Daoy (cell line): ENCODE data around the gene LIPC. TPM values are rescaled to one million over a fixed set of nuclear protein-coding genes. Genes with fewer than 3 reads are reported as not detected.

Source experiments
- DNase-seq: peaks from one replicate; pipeline ENCODE4 v3.0.0-alpha.2; 2015; ENCODE audit warnings: low read depth
- total RNA-seq: library from RNA; depleted of rRNA; stranded (reverse); fragments of >200 nt; shearing (Covaris generic); gene quantifications from 2 replicates; pipeline ENCODE4 v1.2.3, GENCODE V29; 2014

Gene LIPC
- total RNA-seq, 1 experiment from 2014 or later: 0.74 TPM

GRCh38 chr15:58458076-58458475 lies 26.3 kb downstream of the LIPC start:
- no peak for DNase-seq

DNA sequence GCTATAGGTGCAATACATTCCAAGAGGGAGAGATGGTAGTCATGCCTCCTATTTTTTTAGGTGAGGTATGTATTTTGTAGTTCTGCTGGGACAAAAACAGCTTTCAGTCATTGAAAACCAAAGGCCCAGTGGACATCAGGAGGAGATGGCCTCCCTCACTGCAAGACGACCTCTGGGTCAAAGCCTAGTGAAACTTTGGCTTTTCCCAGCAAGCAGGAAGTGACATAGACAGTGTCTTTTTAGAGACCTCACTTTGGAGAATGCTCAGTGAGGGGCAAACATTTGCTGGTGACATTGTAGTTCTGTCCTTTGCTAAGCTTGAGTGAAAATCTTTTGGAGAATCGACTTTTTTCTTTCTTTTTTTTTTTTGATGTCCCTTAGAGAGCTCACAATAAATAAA lies 27.3 kb downstream of the LIPC start:
- no peak for DNase-seq

- DNase-seq: no peak
Measured at GRCh38 chr15:58459560-58459959, 27.8 kb downstream of the LIPC start.

DNA sequence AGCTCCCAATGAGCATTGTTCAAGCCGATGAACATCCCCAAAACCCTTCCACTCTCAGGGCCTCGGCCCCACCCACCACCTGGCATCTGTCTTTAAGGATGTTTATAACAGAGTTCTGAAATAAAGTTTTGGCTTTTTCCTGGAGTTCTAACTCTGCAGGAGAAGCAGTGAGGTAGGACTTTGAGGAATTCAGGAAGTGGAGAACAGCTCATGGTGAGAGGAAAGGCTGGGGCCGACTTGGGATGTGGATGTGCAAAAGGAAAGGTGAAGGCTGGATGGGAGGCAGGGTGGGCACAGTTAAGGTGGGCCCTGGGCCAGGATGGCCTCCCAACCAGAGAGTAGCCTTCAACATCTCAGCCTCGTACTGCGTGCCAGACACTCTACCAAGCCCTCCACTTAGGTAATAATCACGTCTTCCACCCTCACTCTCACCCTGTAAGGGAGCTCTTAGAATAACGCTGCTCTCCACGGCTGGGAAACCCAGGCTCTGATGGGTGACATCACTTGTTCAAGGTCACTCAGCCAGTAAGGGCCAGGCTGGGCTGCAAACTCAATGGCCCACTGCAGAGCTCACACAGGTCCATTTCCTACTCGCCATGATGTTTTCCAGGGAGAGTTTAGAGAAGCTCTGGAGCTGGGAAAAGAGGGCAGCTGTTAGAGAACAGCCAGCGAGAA lies 28.5 kb downstream of the LIPC start:
- no peak for DNase-seq

- DNase-seq: no peak
Measured at GRCh38 chr15:58460872-58461271, 29.1 kb downstream of the LIPC start.

DNA sequence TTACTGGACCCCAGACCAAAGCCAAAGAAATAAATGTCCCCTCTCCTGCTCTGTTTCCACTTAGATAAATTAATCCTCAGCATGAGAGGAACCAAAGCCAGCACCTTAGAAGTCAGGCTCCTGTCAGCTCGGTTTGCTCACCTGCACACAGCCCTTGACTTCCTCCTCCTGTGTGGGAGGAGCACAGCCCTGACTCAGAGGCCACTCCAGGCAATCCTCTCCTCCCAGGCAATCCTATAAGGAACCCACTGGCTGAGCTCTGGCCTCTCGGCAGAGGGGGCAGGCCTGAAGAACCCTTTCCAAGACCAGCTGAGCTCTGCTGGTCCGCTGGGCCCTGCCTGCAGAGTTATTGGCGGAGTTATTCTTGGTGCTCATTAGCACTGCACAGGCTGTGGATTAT lies 30.8 kb downstream of the LIPC start:
- peak; percentile 46 for DNase-seq

DNA sequence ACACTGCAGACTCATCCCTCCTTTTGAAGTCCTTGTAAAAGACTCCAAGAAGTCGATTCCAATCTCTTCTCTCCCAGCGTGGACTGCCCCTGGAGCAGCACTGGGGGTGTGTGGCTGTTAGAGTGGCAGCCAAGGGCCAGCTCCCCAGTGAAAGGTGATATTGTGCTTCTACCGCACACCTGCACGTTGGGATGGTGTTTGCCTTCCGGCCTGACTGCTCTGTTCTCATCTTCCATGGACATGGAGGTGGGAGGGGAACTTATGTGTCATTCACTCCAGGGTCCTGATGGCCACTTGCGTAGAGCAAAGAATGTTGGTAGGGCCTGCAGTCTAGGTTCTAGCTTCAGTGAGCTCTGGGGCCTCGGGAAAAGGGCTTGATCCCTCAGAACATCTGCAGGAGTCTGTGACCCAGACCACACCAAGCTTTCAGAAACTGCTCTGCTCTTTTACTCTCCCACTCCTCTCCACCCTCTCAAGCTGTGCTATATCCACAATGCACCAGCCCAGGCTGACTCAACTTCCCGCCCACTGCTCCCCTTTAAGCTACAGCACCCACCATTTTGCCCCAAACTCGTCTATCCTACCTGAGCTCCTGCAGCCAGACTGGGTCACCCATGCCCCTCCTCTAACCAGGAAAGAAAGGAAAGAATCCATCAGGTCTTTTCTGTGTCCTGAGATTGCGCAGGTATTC lies 31.3 kb downstream of the LIPC start:
- no peak for DNase-seq

DNA sequence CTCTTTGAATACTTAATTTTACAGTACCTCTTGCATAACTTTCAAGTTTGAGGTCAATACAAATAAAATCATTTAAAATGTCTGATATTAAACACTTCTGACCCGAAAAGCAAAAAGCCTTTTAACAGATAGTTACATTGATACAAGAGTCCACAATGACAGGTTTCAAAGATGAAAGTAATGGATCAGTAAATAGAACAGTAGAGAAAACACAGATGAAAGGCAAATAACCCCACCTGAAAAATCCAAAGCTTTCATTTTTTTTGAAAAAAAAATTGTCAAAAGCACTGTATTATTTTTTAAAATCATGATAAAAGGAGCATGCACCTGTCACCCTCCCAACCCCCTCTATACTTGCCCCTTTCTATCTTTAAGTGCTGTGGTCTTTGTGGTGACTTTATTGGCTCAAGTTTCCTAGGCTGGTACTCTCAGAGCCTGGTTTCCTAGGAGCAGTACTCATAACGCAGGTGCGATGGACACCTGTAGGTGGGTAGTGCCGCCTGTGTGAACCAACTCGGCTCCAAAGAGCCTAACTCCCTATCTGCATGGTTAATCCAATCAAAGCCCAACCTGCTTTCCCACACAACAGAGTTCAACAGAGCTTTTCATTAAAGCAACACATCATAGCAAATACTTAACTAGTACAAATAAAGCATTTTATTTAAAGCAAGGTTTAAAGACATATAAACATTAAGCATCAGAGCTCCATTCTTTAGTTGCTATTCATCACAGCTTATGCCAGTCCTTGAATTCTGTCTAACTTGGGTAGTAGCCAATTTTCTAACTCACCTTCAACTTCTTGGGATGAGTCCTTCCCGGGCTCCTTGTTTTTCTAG lies 32.2 kb downstream of the LIPC start:
- no peak for DNase-seq

- no peak for DNase-seq
Measured at GRCh38 chr15:58465070-58465469, 33.3 kb downstream of the LIPC start.

- no peak for DNase-seq
Measured at GRCh38 chr15:58465866-58466517, 34.2 kb downstream of the LIPC start.

GRCh38 chr15:58466566-58466965 lies 34.8 kb downstream of the LIPC start:
- no peak for DNase-seq

DNA sequence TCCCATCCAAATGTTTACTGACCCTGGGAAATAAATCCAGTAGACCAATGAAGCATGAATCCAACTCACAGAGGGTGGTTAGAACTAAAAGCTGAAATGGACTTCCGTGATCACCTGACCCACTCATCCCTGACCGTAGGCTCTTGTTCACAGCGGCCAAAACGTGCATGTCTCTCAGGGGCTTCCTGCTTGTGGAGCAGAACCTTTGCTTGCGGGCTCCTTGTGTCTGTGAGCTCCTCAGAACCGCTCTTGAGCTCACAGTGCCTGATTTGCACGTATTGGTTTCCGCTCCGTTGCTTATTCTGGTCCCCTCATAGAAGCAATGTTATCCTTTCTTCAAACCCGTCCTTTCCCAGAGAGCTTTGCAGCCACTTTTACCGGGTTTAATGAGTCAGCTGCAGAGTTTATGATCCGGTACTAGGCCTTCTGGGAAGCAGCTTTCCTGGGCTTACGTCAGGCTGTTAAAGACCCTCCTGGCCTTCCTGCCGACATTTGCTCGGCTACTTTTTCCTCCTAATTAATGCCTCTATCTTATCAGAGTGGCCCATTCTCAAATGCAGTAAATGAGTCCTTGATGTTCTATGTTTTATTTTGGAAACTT lies 35.4 kb downstream of the LIPC start:
- DNase-seq: no peak

DNA sequence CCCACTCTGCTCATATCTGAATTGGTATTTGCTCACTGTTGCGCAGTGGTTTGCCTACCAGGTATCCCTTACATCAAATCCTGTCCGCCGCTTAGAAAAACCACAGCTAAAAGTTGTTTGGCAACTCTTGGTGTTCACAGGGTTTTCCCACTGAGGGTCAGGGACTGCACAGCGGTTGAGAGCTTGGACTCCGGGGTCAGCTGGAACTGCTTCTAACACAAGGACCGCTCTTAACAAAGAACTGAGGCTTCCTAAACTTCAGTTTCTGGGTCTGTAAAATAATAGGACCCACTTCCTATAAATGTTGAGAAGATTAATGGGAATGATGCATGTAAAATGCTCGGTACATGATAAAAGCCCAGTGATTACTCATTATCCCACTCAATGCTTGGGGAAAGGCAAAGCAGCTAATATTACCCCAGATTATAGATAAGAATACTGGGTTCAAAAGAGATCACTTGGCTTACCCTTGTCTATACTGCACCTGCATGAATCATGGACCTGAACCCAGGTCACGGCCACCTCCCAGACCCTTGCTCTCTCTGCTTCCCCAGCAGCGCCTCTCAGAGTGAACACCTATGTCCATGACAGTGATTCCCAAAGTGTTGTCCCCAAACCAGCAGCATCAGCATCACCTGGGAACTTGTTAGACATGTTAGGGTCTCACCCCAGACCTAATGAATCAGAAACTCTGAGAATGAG lies 36.1 kb downstream of the LIPC start:
- DNase-seq: no peak

DNA sequence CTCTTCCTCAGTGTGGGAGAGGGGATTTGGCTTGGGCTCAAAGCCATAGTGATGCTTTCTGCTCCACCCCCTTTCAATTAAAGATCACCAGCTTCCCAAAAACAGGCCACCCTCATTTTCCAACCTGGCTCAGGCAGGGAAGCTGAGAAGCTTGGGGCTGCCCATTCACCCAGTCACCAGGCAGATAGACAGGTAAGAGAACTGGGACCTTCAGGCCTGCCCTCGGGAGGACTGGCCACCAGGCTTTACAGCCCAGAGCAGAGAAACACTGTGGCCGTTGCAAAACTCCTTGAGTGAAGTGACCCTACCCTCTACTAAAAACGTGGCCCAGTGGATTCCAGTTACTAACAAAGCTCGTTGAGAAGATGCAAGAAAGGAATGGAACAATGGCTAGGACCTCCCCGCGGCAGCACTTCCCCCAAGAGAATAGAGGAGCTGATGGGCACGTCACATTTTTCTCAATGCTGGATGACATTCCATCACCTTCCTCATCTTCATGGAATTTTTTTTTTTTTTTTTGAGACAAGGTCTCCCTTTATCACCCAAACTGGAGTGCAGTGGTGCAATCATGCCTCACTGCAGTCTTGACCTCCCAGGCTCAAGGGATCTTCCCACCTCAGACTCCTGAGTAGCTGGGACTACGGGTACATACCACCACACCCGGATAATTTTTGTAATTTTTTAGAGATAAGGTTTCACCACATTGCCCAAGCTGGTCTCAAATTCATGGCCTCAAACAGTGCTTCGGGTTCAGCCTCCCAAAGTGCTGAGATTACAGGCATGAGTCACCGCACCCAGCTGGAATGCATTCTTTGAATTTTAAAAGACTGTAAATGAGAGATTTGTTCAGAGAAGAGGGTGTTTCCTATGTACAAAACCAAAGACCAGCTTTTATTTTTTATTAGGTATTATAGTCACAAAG lies 37.9 kb downstream of the LIPC start:
- peak; percentile 95 for DNase-seq

- DNase-seq: no peak
Measured at GRCh38 chr15:58471348-58471747, 39.6 kb downstream of the LIPC start.

GRCh38 chr15:58472221-58472620 lies 40.4 kb downstream of the LIPC start:
- DNase-seq: peak; percentile 45

DNA sequence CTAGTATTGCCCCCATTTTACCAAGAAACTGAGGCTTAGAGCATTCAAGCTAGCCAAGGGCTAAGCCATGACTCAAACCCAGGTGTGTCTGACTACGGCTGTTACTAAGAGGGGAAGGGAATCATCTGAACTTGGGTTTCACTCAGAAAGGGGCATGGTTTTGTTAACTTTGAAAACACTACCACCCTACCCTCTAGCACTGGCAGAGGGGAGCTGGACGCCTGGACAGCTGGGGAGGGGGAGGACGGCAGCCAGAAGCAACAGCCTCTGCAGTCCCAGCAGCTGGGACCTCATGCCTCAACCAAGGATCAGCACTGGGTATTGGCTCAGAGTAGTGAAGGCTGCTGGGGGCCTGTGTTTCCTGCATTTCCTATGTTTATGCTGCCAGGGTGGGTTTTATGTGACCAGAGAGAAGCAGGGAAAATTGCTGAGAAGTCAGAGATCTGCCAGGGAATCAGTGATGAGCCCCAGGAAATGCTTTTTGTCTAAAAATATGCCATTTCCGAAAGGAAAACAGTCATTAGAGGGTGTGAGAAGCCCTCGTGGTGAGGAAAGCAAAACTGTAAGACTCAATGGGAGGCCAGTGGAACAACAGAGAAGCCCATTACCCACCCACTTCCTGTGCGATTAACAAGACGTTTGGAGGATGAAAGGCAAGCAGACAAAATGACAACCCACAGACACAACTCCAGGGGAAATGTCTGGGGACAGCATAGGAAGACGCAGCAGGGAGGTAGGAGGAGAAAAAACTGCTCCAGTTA lies 41.2 kb downstream of the LIPC start:
- peak; percentile 73 for DNase-seq

DNA sequence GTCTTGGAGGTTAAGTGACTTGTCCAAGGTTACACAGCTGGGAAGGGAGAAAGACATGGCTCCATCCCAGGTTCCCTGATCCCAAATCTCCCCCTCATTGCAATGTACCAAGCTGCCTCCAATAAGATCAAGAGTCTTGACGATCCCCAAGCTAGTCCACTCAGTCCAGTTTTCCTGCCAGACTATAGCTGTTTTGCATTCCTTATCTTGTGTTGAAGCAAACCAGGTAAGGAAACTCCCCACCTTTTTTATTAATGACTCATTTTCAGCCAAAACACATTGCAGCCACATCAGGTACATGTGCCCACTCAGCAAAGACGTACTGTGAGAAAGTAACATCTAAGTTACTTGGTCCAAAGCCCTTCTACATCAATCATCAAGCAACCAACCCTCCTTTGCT lies 41.9 kb downstream of the LIPC start:
- peak; percentile 84 for DNase-seq

GRCh38 chr15:58474741-58475323 lies 43.0 kb downstream of the LIPC start:
- DNase-seq: no peak
